Smooth muscle cell (in vitro differentiated cells): ENCODE data around the gene HYOU1. TPM values are rescaled to one million over a fixed set of nuclear protein-coding genes. Genes with fewer than 3 reads are reported as not detected.

Experiments used
- DNase-seq: peaks from one replicate; lab custom pipeline; 2025; ENCODE audit not compliant: unreplicated experiment; lab: John Stamatoyannopoulos, UW
- H2AFZ ChIP-seq: fragments of 200-600 bp; sonication (generic); 2 replicates; pipeline ENCODE4 v1.6.0; 2016; ENCODE audit warnings: antibody characterized with exemption, low read depth, mild to moderate bottlenecking
- H3F3A ChIP-seq: fragments of 200-600 bp; sonication (generic); 2 replicates; pipeline ENCODE4 v1.6.0; 2017; ENCODE audit warnings: antibody characterized with exemption, low read depth
- H3K27ac ChIP-seq: fragments of 200-600 bp; sonication (generic); 2 replicates; pipeline ENCODE4 v1.5.1; 2016; ENCODE audit warnings: low read depth, mild to moderate bottlenecking
- H3K27me3 ChIP-seq: fragments of 200-600 bp; sonication (generic); 2 replicates; pipeline ENCODE4 v1.6.1; 2016; ENCODE audit warnings: low read depth, mild to moderate bottlenecking
- H3K36me3 ChIP-seq: fragments of 200-600 bp; sonication (generic); 2 replicates; pipeline ENCODE4 v1.5.1; 2016; ENCODE audit warnings: low read depth
- H3K4me1 ChIP-seq: fragments of 200-600 bp; sonication (generic); 2 replicates; pipeline ENCODE4 v1.5.1; 2016; ENCODE audit warnings: low read depth
- H3K4me2 ChIP-seq: fragments of 200-600 bp; sonication (generic); 2 replicates; pipeline ENCODE4 v1.6.0; 2016; ENCODE audit warnings: mild to moderate bottlenecking
- H3K4me3 ChIP-seq: fragments of 200-600 bp; sonication (generic); 2 replicates; pipeline ENCODE4 v1.5.1; 2016; ENCODE audit warnings: mild to moderate bottlenecking
- H3K79me2 ChIP-seq: fragments of 200-600 bp; sonication (generic); 2 replicates; pipeline ENCODE4 v1.6.0; 2016; ENCODE audit warnings: low read depth, mild to moderate bottlenecking
- H3K9ac ChIP-seq: fragments of 200-600 bp; sonication (generic); 2 replicates; pipeline ENCODE4 v1.6.0; 2016; ENCODE audit warnings: low read depth
- H3K9me3 ChIP-seq: fragments of 200-600 bp; sonication (generic); replicated peaks from 2 replicates; pipeline ENCODE4 v1.5.1; 2016; ENCODE audit warnings: low read depth
- H4K20me1 ChIP-seq: fragments of 200-600 bp; sonication (generic); 2 replicates; pipeline ENCODE4 v1.6.0; 2016; ENCODE audit warnings: low read depth
- CTCF ChIP-seq: fragments of 200-600 bp; sonication (generic); IDR thresholded peaks from 2 replicates; pipeline ENCODE4 v1.5.1; 2017; ENCODE audit warnings: borderline replicate concordance, mild to moderate bottlenecking, antibody characterized with exemption; ENCODE audit not compliant: insufficient read depth, poor library complexity, severe bottlenecking
- WGBS: methylation state at CpG from one replicate; pipeline ENCODE4 v1.1.7; 2016; ENCODE audit warnings: low lambda C conversion rate; 5-methylcytosine and 5-hydroxymethylcytosine counted together
- polyA plus RNA-seq: library from polyadenylated mRNA; unstranded; fragments of >200 nt; fragmentation: Nextera tagmentation; extraction: Ambion mirVana; gene quantifications from 2 replicates; pipeline ENCODE4 v1.2.1, GENCODE V29; 2016
- total RNA-seq: library from RNA; depleted of rRNA; stranded (reverse); fragments of >200 nt; gene quantifications from 2 replicates; pipeline ENCODE4 v1.2.3, GENCODE V29; 2014

HYOU1 gene
- total and polyA plus RNA-seq, 2 experiments from 2014 or later: 90.4 to 98.1 TPM

GRCh38 chr11:119047205-119047604 lies 9.8 kb downstream of the HYOU1 start:
- H3K36me3 ChIP-seq: peaks cover 10% of the 10 kb centered on the region
- no peaks in the 10 kb centered on the region for H3K9me3 ChIP-seq
- DNase-seq: no peak
- no peak overlapping the region for H3K27ac ChIP-seq
- no peak for TF ChIP-seq CTCF
- H2AFZ ChIP-seq: no peak overlapping the region
- no peak overlapping the region for H3K9ac ChIP-seq
- H3K27me3 ChIP-seq: no peaks in the 10 kb centered on the region
- no peak overlapping the region for H3K4me3 ChIP-seq
- H4K20me1 ChIP-seq: no peaks in the 10 kb centered on the region
- no peaks in the 10 kb centered on the region for H3F3A ChIP-seq
- 99% methylated on average over 6 of the region's 6 CpGs for WGBS
- no peak overlapping the region for H3K4me2 ChIP-seq
- no peaks in the 10 kb centered on the region for H3K4me1 ChIP-seq
- H3K79me2 ChIP-seq: no peaks in the 10 kb centered on the region

GRCh38 chr11:119046489-119046888 lies 10.5 kb downstream of the HYOU1 start:
- H3K4me3 ChIP-seq: no peak overlapping the region
- H3K4me1 ChIP-seq: no peaks in the 10 kb centered on the region
- H3K27ac ChIP-seq: no peak overlapping the region
- DNase-seq: no peak
- H2AFZ ChIP-seq: no peak overlapping the region
- peaks cover 10% of the 10 kb centered on the region for H3K36me3 ChIP-seq
- H3K9ac ChIP-seq: no peak overlapping the region
- H3K9me3 ChIP-seq: no peaks in the 10 kb centered on the region
- no peaks in the 10 kb centered on the region for H3F3A ChIP-seq
- no peaks in the 10 kb centered on the region for H3K27me3 ChIP-seq
- H4K20me1 ChIP-seq: no peaks in the 10 kb centered on the region
- H3K4me2 ChIP-seq: no peak overlapping the region
- no peaks in the 10 kb centered on the region for H3K79me2 ChIP-seq
- WGBS: 97% methylated on average over 6 of the region's 6 CpGs
- no peak for TF ChIP-seq CTCF

GRCh38 chr11:119044708-119045107 lies 12.3 kb downstream of the HYOU1 start:
- H3K4me2 ChIP-seq: no peak overlapping the region
- no peak overlapping the region for H2AFZ ChIP-seq
- H3K36me3 ChIP-seq: peaks cover 2% of the 10 kb centered on the region
- 82% methylated on average over 6 of the region's 6 CpGs for WGBS
- DNase-seq: no peak
- TF ChIP-seq CTCF: peak; percentile 21
- no peak overlapping the region for H3K27ac ChIP-seq
- no peaks in the 10 kb centered on the region for H3K4me1 ChIP-seq
- no peaks in the 10 kb centered on the region for H4K20me1 ChIP-seq
- H3K4me3 ChIP-seq: no peak overlapping the region
- no peaks in the 10 kb centered on the region for H3F3A ChIP-seq
- H3K79me2 ChIP-seq: no peaks in the 10 kb centered on the region
- no peak overlapping the region for H3K9ac ChIP-seq
- no peaks in the 10 kb centered on the region for H3K27me3 ChIP-seq
- no peaks in the 10 kb centered on the region for H3K9me3 ChIP-seq

GRCh38 chr11:119042927-119043326 lies 14.1 kb downstream of the HYOU1 start:
- Histone ChIP-seq H3K9me3 (no peaks in the 10 kb centered on the region), H3K4me1 (no peaks in the 10 kb centered on the region), H3F3A (no peaks in the 10 kb centered on the region), H3K4me2 (no peak overlapping the region), H4K20me1 (no peaks in the 10 kb centered on the region), H3K79me2 (no peaks in the 10 kb centered on the region), H3K27ac (no peak overlapping the region), H3K4me3 (no peak overlapping the region), H3K36me3 (no peaks in the 10 kb centered on the region), H3K9ac (no peak overlapping the region), H2AFZ (no peak overlapping the region), H3K27me3 (no peaks in the 10 kb centered on the region)
- WGBS: 92% methylated on average over 9 of the region's 9 CpGs
- TF ChIP-seq CTCF: no peak
- no peak for DNase-seq
